Thymus (tissue), 11 donors: ENCODE results near the gene FCAMR. TPM values are rescaled to one million over a fixed set of nuclear protein-coding genes. Genes with fewer than 3 reads are reported as not detected.

Source experiments
- DNase-seq, 9 donors: peaks; one replicate each; pipeline ENCODE4 v3.0.0-alpha.2; 2013; ENCODE audit warnings: low spot score in 9 of 9, low read depth in 6 of 9, missing footprints in 1 of 9
- H3K27ac ChIP-seq, 2 donors: one replicate each; pipeline ENCODE4 v1.5.1; 2013; ENCODE audit warnings: control low read depth in 1 of 2, low read depth in 1 of 2, low read length in 1 of 2, mild to moderate bottlenecking in 1 of 2, moderate library complexity in 1 of 2
- H3K27me3 ChIP-seq, 2 donors: one replicate each; pipeline ENCODE4 v1.5.1; 2013; ENCODE audit warnings: low read length in 1 of 2; ENCODE audit not compliant: control insufficient read depth in 2 of 2, insufficient read depth in 1 of 2
- H3K36me3 ChIP-seq, 2 donors: one replicate each; pipeline ENCODE4 v1.5.1; 2013; ENCODE audit warnings: low read length in 1 of 2, mild to moderate bottlenecking in 1 of 2, moderate library complexity in 1 of 2; ENCODE audit not compliant: control insufficient read depth in 2 of 2, insufficient read depth in 2 of 2
- H3K4me1 ChIP-seq, 2 donors: one replicate each; pipeline ENCODE4 v1.5.1; 2013; ENCODE audit warnings: low read length in 2 of 2; ENCODE audit not compliant: control insufficient read depth in 2 of 2, insufficient read depth in 2 of 2
- H3K4me3 ChIP-seq, 2 donors: one replicate each; pipeline ENCODE4 v1.5.1; 2013; ENCODE audit warnings: low read length in 2 of 2, control low read depth in 1 of 2, mild to moderate bottlenecking in 1 of 2
- H3K9me3 ChIP-seq, 2 donors: one replicate each; pipeline ENCODE4 v1.5.1; 2013; ENCODE audit warnings: low read length in 1 of 2, mild to moderate bottlenecking in 1 of 2; ENCODE audit not compliant: control insufficient read depth in 2 of 2, insufficient read depth in 1 of 2
- WGBS: extraction: QIAGEN DNeasy Blood & Tissue Kit; methylation state at CpG from one replicate; pipeline ENCODE4 v1.1.7; 2013; 5-methylcytosine and 5-hydroxymethylcytosine counted together
- polyA plus RNA-seq: library from polyadenylated mRNA; stranded (reverse); fragments of 200-250 nt; gene quantifications from one replicate; pipeline ENCODE4 v1.2.3, GENCODE V29; 2013
- total RNA-seq: library from RNA; stranded (reverse); fragments of 120-200 nt; gene quantifications from one replicate; pipeline ENCODE4 v1.2.4, GENCODE V29; 2013
- donor health status: healthy.

The FCAMR gene
- total and polyA plus RNA-seq, 2 donors: 0.19 to 0.43 TPM

DNA sequence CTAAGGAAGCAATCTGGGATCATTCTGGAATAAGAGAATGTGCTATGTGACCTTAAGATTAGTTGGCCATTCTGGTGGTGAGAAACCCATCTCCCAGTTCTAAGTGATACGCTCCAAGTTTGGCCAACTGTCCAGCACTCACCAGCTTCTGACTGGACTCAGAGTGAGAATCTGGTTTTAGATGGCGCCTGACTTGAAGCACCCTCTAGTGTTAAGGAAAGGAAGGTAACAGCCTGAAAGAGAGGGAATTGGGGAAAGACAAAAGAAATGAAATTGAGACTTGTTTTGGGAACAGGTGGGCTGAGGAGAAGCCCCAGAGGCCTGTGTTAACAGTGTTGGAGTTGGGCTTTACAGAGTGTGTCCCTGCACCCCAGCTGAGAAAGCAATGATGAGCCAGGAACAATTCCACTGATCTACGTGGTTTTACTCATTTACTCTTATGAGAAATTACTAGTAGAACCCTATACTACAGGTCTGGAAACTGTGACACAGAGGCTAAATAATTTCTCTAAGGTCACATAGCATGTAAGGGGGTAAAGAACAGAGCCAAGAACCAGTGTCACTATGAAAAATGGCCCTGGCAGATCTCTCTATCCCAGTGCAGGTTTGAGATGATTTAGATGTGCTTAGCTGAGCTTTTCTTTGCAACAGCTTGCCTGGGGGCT lies 9.3 kb upstream of the FCAMR start:
- Histone ChIP-seq H3K4me3 (no peak overlapping the region), H3K9me3 (no peaks in the 10 kb centered on the region), H3K27ac (no peak overlapping the region), H3K36me3 (no peaks in the 10 kb centered on the region), H3K27me3 (no peaks in the 10 kb centered on the region), H3K4me1 (no peaks in the 10 kb centered on the region)
- DNase-seq: no peak
- 92% methylated on average over 3 of the region's 3 CpGs for WGBS

GRCh38 chr1:206978259-206978658 lies 8.0 kb upstream of the FCAMR start:
- no peak overlapping the region for H3K27ac ChIP-seq
- no peak for DNase-seq
- H3K4me3 ChIP-seq: no peak overlapping the region
- H3K4me1 ChIP-seq: no peaks in the 10 kb centered on the region
- H3K27me3 ChIP-seq: no peaks in the 10 kb centered on the region
- no peaks in the 10 kb centered on the region for H3K36me3 ChIP-seq
- H3K9me3 ChIP-seq: no peaks in the 10 kb centered on the region
- WGBS: 98% methylated on average over 7 of the region's 7 CpGs

GRCh38 chr1:206975306-206975705 lies 5.0 kb upstream of the FCAMR start:
- Histone ChIP-seq H3K27ac (no peak overlapping the region), H3K27me3 (no peaks in the 10 kb centered on the region), H3K36me3 (no peaks in the 10 kb centered on the region), H3K4me1 (no peaks in the 10 kb centered on the region), H3K9me3 (no peaks in the 10 kb centered on the region), H3K4me3 (no peak overlapping the region)
- no peak for DNase-seq
- WGBS: 97% methylated on average over 1 of the region's 1 CpG

DNA sequence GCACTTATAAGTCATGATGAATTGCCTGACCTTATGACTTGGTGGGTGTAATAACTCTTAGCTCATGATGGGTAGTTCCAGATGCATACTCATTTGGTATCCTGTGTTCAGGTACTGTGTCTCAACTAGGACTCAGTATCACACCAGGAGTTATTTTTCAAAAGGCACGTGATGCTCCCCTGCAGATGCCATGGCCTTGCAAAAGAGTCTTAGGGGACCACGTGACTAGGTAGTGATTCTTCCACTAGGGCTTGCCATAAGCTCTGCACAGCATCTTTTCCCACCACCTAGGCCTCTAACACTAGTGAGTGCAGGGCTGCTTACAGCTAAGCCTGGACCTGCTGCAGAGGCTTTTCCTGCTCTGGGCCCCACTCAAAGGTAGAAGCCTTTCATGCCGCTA lies 3.9 kb upstream of the FCAMR start:
- no peak overlapping the region for H3K27ac ChIP-seq
- H3K36me3 ChIP-seq: no peaks in the 10 kb centered on the region
- no peaks in the 10 kb centered on the region for H3K9me3 ChIP-seq
- H3K4me1 ChIP-seq: no peaks in the 10 kb centered on the region
- DNase-seq: no peak
- H3K4me3 ChIP-seq: no peak overlapping the region
- WGBS: 97% methylated on average over 3 of the region's 3 CpGs
- no peaks in the 10 kb centered on the region for H3K27me3 ChIP-seq

DNA sequence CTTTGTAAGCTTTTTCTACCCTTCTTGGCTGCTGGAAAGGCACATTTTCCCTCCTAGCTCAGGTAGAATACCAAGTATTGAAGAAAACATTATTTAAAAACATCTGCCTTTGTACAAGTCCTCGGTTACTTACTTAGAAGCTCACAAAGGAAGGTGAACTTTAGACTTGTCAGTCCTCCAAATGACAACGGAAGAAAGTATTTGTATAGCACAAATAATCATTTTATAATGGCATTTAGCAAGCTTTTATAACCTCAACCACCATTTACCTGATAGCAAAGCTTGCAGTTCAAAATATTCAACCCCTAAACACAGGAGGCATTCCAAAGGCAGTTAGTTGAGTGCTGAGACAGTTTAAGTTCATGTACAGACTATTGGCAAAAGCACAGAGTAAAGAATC lies 2.5 kb upstream of the FCAMR start:
- Histone ChIP-seq H3K4me3 (no peak overlapping the region), H3K27ac (no peak overlapping the region), H3K4me1 (peaks cover under 1 to 3% of the 10 kb centered on the region in 2 donors), H3K9me3 (no peaks in the 10 kb centered on the region), H3K27me3 (no peaks in the 10 kb centered on the region), H3K36me3 (no peaks in the 10 kb centered on the region)
- WGBS: 96% methylated on average over 2 of the region's 2 CpGs
- no peak for DNase-seq

GRCh38 chr1:206971029-206971655 lies 882 bp upstream of the FCAMR start:
- peaks cover 7 to 13% of the 10 kb centered on the region in 2 donors for H3K4me1 ChIP-seq
- no peaks in the 10 kb centered on the region for H3K27me3 ChIP-seq
- 96% methylated on average over 2 of the region's 2 CpGs for WGBS
- DNase-seq: no peak
- no peak overlapping the region for H3K4me3 ChIP-seq
- H3K36me3 ChIP-seq: no peaks in the 10 kb centered on the region
- no peak overlapping the region for H3K27ac ChIP-seq
- no peaks in the 10 kb centered on the region for H3K9me3 ChIP-seq

DNA sequence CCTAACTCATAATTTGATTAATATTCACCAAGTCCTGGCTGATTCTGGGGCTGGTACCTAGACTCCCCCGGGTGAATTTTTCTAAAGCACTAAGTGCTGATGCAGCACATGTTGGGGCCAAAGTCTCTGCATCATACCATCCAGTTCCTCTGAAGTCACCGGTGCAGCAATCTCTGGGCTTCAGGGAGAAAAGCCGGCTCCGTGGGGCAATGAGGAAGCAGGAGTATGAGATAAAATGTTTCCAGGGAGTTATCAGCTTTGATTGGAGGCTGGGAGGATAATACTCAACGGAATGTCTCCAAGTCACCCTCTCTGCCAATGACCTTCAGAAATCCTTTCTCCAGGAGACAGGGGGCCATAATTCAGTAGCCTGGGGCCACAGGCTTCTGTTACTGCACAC lies 1.2 kb downstream of the FCAMR start:
- WGBS: 81% methylated on average over 5 of the region's 5 CpGs

GRCh38 chr1:206967096-206967849 lies 3.0 kb downstream of the FCAMR start:
- DNase-seq: peak in 6 of 9 donors; percentile 9 to 62 (median 21)
- Histone ChIP-seq H3K4me3 (no peak overlapping the region), H3K27me3 (no peaks in the 10 kb centered on the region), H3K4me1 (peaks cover 8 to 21% of the 10 kb centered on the region in 2 donors), H3K9me3 (no peaks in the 10 kb centered on the region), H3K27ac (no peak overlapping the region), H3K36me3 (no peaks in the 10 kb centered on the region)
- WGBS: 20% methylated on average over 8 of the region's 8 CpGs

More for the DNA sequence above, 1.2 kb downstream of the FCAMR start:
- no peak for DNase-seq
- Histone ChIP-seq H3K36me3 (no peaks in the 10 kb centered on the region), H3K9me3 (no peaks in the 10 kb centered on the region), H3K4me1 (peaks cover 7 to 13% of the 10 kb centered on the region in 2 donors), H3K4me3 (no peak overlapping the region), H3K27me3 (no peaks in the 10 kb centered on the region), H3K27ac (no peak overlapping the region)

DNA sequence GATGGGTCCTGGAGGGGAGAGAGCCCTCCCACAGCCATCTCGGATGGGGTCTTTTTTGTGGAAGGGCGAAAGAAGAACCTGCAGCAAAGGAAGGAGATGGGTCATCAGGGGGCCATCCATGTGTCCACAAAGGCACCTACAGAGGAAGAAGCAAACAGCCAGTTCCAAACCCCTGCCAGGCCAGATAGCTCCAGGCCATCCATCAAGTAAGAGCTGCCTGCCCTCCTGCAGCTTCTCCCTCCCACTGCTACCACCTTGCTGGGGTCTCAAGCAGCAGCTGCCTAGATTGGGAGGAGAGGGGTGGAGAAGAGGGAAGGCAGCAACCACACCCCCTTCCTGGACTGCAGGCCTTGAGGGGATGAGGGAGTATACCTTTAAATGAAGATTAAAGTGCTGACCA lies 4.5 kb downstream of the FCAMR start:
- Histone ChIP-seq H3K36me3 (no peaks in the 10 kb centered on the region), H3K9me3 (no peaks in the 10 kb centered on the region), H3K4me1 (peaks cover 10 to 34% of the 10 kb centered on the region in 2 donors), H3K27ac (no peak overlapping the region), H3K27me3 (no peaks in the 10 kb centered on the region), H3K4me3 (no peak overlapping the region)
- no peak for DNase-seq
- WGBS: 94% methylated on average over 2 of the region's 2 CpGs
